Measurements from ENCODE around the gene FAM25A. TPM values are rescaled to one million over a fixed set of nuclear protein-coding genes. Genes with fewer than 3 reads are reported as not detected.
"Not testable (repeated sequence)": the region's sequence is repeated elsewhere in the genome, so short reads cannot be mapped to it uniquely, and the experiment has no call there.

Gene FAM25A
- total RNA-seq, 2 donors from 2014 or later: not detected

DNA sequence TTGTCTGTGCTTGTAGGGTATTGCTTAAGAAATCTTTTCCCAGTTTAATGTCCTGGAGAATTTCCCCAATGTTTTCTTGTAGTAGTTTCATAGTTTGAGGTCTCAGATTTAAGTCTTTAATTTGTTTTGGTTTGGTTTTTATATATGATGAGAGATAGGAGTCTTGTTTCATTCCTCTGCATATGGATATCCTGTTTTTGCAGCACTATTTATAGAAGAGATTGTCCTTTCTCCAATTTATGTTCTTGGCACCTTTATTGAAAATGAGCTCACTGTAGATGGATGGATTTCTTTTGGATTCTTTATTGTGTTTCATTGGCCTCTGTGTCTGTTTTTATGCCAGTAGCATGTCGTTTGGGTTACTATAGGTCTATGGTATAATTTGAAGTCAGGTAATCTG, 31.6 kb upstream of the FAM25A start:
- no peaks in the 10 kb centered on the region for H3K36me3 ChIP-seq
- H3K9me3 ChIP-seq: no peaks in the 10 kb centered on the region
- H3K4me1 ChIP-seq (replicated peaks): peaks cover 8% of the 10 kb centered on the region
- intact Hi-C loops (cut with DNase I): no loop called here
- no peak overlapping the region for H3K27ac ChIP-seq
- 7% methylated on average over 1 of the region's 1 CpG for WGBS
- TF ChIP-seq, protein P1, sequence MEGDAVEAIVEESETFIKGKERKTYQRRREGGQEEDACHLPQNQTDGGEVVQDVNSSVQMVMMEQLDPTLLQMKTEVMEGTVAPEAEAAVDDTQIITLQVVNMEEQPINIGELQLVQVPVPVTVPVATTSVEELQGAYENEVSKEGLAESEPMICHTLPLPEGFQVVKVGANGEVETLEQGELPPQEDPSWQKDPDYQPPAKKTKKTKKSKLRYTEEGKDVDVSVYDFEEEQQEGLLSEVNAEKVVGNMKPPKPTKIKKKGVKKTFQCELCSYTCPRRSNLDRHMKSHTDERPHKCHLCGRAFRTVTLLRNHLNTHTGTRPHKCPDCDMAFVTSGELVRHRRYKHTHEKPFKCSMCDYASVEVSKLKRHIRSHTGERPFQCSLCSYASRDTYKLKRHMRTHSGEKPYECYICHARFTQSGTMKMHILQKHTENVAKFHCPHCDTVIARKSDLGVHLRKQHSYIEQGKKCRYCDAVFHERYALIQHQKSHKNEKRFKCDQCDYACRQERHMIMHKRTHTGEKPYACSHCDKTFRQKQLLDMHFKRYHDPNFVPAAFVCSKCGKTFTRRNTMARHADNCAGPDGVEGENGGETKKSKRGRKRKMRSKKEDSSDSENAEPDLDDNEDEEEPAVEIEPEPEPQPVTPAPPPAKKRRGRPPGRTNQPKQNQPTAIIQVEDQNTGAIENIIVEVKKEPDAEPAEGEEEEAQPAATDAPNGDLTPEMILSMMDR (IDR thresholded peaks at IDR 0.05): no peak
- TF ChIP-seq POLR2A (IDR thresholded peaks at IDR 0.05) (no peak), POLR2AphosphoS5 (IDR thresholded peaks at IDR 0.05) (no peak)
- H3K27me3 ChIP-seq (replicated peaks; ENCODE audit: insufficient read depth): no peaks in the 10 kb centered on the region
- no peak overlapping the region for H3K4me3 ChIP-seq
- no peak for DNase-seq (ENCODE audit: low spot score)

DNA sequence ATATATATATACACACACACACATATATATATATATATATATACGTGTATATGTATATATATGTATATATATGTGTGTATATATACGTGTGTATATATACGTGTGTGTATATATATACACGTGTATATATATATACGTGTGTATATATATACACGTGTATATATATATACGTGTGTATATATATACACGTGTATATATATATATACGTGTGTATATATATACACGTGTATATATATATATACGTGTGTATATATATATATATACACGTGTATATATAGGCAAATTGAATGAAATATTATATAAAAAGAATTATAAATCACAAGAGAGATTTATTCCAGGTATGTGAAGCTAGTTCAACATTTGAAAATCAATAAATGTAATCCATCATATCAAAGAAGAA, 28.7 kb upstream of the FAM25A start:
- H3K36me3 ChIP-seq; H3K4me3 ChIP-seq; H3K27ac ChIP-seq; intact Hi-C loops (cut with DNase I); H3K4me1 ChIP-seq (replicated peaks); H3K27me3 ChIP-seq (replicated peaks; ENCODE audit: insufficient read depth); DNase-seq (ENCODE audit: low spot score); H3K9me3 ChIP-seq: not testable (repeated sequence)
- 80% methylated on average over 12 of the region's 12 CpGs for WGBS

DNA sequence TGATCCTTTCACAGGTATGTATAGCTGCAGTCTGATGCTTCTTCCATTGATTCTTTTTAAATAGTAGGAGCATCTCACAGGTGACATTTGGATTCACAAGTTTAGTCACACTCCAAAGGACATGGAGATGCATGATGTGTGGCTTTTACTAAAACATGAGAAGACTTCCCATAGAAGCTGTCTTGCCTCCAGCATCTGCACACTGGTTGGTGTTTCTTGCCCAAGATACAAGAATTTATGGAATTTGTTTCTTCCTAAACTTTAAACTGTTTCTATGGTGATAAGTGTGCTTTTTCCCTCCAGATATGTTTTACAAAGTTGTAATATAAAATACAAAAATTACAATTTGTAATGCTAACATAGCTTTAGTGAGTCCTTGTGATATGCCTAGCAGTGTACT, 27.6 kb upstream of the FAM25A start:
- Histone ChIP-seq H3K36me3 (no peaks in the 10 kb centered on the region), H3K27me3 (replicated peaks; ENCODE audit: insufficient read depth) (no peaks in the 10 kb centered on the region), H3K27ac (no peak overlapping the region), H3K4me1 (replicated peaks) (peaks cover 8% of the 10 kb centered on the region), H3K9me3 (no peaks in the 10 kb centered on the region), H3K4me3 (no peak overlapping the region)
- TF ChIP-seq, protein P1 (IDR thresholded peaks at IDR 0.05): no peak
- TF ChIP-seq POLR2A (IDR thresholded peaks at IDR 0.05) (no peak), POLR2AphosphoS5 (IDR thresholded peaks at IDR 0.05) (no peak)
- intact Hi-C loops (cut with DNase I): no loop called here
- DNase-seq (ENCODE audit: low spot score): no peak

DNA sequence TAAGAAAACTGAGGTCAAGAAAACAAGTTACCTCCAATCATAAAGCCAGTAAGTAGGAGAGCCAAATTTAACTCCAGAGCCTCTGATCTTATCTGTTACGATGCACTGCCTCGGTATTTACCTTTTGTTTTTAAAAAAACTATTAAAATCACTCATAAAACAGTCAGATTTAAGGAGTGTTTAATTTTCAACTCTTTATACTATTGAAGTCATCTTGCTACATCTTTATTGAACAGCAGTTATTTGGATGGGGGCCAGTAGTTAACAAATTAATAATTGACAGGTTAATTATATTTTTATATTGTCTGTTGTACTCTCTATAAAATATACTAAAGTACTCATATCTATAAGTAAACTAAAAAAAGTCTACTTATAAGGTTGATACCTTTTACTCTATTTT, 27.2 kb upstream of the FAM25A start:
- Histone ChIP-seq H3K9me3 (no peaks in the 10 kb centered on the region), H3K4me1 (replicated peaks) (peaks cover 8% of the 10 kb centered on the region), H3K27ac (no peak overlapping the region), H3K27me3 (replicated peaks; ENCODE audit: insufficient read depth) (no peaks in the 10 kb centered on the region), H3K36me3 (no peaks in the 10 kb centered on the region), H3K4me3 (no peak overlapping the region)
- TF ChIP-seq POLR2A (IDR thresholded peaks at IDR 0.05) (no peak), POLR2AphosphoS5 (IDR thresholded peaks at IDR 0.05) (peak; percentile 34)
- WGBS: 31% methylated on average over 2 of the region's 2 CpGs
- DNase-seq (ENCODE audit: low spot score): no peak
- intact Hi-C loops (cut with DNase I): no loop called here

DNA sequence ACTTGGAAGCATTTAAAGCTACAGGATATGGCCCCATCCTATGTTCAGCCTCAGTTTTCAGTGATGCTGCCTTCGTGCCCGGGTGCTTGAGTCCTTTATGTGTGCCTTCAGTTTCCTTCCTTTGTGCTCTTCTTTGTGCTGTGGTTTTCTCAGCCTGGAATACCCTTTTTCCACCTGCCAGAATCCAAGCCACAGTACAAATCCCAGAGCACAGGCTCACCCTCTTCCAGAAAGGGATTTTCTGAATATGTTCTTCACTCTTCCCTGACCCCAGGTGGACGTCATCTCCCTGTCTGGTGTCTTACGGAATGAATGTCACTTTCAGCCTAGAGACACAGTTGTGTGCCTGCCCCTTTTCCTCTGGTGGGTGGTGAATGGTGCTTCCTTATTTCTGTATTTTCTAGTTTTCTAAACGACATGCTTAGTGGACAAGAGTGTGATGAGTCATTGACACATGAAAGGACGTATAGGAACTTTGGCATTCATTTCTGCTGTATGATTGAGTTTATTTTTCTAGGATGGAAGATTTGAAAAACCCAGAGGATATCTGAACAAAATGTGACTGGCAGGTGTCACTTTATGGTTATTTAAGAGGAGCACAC, 20.2 kb upstream of the FAM25A start:
- intact Hi-C loops (cut with DNase I); H3K4me3 ChIP-seq; H3K9me3 ChIP-seq; H3K27ac ChIP-seq; H3K4me1 ChIP-seq (replicated peaks); H3K36me3 ChIP-seq; H3K27me3 ChIP-seq (replicated peaks; ENCODE audit: insufficient read depth); DNase-seq (ENCODE audit: low spot score): not testable (repeated sequence)
- WGBS: 75% methylated on average over 6 of the region's 6 CpGs

DNA sequence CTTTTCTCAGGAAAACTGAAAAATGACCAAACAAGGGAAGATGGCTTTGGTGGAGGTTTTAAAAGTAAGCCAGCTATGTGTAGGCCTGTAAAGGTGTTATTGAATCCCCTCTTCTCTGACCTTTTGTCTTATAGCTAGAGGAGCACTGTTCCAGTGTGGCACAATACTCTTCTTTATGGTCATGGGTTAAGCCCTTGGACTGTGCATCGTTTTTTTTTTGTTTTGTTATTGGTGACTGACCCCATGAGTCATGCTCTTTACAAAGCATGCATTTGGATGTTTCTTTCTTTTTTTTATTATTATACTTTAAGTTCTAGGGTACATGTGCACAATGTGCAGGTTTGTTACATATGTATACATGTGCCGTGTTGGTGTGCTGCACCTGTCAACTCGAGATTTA, 19.6 kb upstream of the FAM25A start:
- H3K9me3 ChIP-seq: no peaks in the 10 kb centered on the region
- H3K27ac ChIP-seq: no peak overlapping the region
- no peaks in the 10 kb centered on the region for H3K27me3 ChIP-seq (replicated peaks; ENCODE audit: insufficient read depth)
- H3K36me3 ChIP-seq: no peaks in the 10 kb centered on the region
- intact Hi-C loops (cut with DNase I): no loop called here
- no peaks in the 10 kb centered on the region for H3K4me1 ChIP-seq (replicated peaks)
- WGBS: 73% methylated on average over 3 of the region's 3 CpGs
- H3K4me3 ChIP-seq: no peak overlapping the region
- TF ChIP-seq POLR2AphosphoS5 (IDR thresholded peaks at IDR 0.05) (no peak), POLR2A (IDR thresholded peaks at IDR 0.05) (no peak)
- TF ChIP-seq, protein P1 (IDR thresholded peaks at IDR 0.05): no peak
- DNase-seq (ENCODE audit: low spot score): no peak

DNA sequence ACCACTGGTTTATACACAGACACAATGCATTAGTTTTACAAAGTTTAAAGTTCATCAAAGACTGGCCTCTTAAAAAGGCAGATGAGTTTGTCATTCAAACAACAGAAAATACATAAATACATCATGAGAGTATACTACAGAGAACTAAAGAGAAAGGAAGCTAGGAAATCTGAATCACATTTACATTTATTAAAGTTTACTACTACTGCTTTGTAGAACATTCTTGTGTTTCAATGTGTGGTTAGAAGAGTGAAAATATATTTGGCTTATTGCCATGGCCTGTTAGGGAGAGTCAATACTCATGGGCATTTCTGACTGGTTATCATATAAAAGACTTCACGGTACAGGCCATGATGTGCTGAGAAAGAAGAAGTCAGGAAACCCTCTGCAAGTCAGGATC, 13.0 kb upstream of the FAM25A start:
- H3K4me3 ChIP-seq; intact Hi-C loops (cut with DNase I); H3K9me3 ChIP-seq; H3K4me1 ChIP-seq (replicated peaks); H3K36me3 ChIP-seq; H3K27me3 ChIP-seq (replicated peaks; ENCODE audit: insufficient read depth): not testable (repeated sequence)
- peak; percentile 20 for DNase-seq (ENCODE audit: low spot score)
- 0% methylated on average over 1 of the region's 1 CpG for WGBS
- peak overlapping the region in 1 of 2 donors; percentile 64 for H3K27ac ChIP-seq

DNA sequence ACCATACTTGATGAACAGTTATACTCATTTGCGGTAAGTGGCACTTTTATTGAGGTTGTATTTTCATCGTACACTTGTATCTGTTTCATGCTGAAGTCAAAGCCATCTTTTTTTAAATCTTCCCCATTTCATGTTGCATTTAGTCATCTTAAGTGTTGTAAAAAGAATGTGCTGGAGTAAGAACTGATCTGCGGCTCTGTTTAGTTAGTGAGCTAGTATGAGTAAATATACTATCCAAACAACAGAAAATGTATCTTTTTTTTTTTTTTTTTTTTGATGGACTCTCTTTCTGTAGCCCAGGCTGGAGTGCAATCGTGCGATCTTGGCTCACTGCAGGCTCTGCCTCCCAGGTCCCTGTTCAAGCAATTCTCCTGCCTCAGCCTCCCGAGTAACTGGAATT, 12.4 kb upstream of the FAM25A start:
- H3K4me1 ChIP-seq (replicated peaks); H3K9me3 ChIP-seq; H3K4me3 ChIP-seq; H3K27me3 ChIP-seq (replicated peaks; ENCODE audit: insufficient read depth); H3K36me3 ChIP-seq; intact Hi-C loops (cut with DNase I); H3K27ac ChIP-seq: not testable (repeated sequence)
- DNase-seq (ENCODE audit: low spot score): peak; percentile 24
- 43% methylated on average over 6 of the region's 6 CpGs for WGBS

DNA sequence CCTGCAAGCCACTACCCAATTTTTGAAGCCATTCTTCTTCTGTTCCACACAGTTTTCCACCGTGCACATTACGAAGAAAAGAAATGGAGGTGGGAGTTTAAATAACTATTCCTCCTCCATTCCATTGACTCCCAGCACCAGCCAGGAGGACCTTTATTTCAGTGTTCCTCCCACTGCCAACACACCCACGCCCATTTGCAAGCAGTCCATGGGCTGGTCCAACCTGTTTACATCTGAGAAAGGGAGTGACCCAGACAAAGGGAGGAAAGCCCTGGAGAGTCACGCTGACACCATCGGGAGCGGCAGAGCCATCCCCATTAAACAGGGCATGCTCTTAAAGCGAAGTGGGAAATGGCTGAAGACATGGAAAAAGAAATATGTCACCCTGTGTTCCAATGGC, 11.8 kb upstream of the FAM25A start:
- H3K36me3 ChIP-seq; H3K27me3 ChIP-seq (replicated peaks; ENCODE audit: insufficient read depth); H3K9me3 ChIP-seq; H3K4me3 ChIP-seq; intact Hi-C loops (cut with DNase I); H3K4me1 ChIP-seq (replicated peaks): not testable (repeated sequence)
- WGBS: 63% methylated on average over 7 of the region's 7 CpGs
- peak; percentile 77 for DNase-seq (ENCODE audit: low spot score)
- peak overlapping the region in 1 of 2 donors; percentile 57 for H3K27ac ChIP-seq

Measured in prostate gland (tissue), 2 donors.